GM04503 (cell line): ENCODE measurements around the gene PPP1R12B.
A peak's percentile ranks its signal among the peaks of the same experiment; 100 is the strongest.
"Not testable (repeated sequence)": the region's sequence is repeated elsewhere in the genome, so short reads cannot be mapped to it uniquely, and the experiment has no call there.

Experiments
- DNase-seq: peaks from one replicate; pipeline ENCODE4 v3.0.0-alpha.2; 2012; ENCODE audit warnings: low read depth

PPP1R12B gene

GRCh38 chr1:202561726-202562443, 213.4 kb downstream of the PPP1R12B start:
- no peak for DNase-seq

- no peak for DNase-seq
Measured at GRCh38 chr1:202562444-202563060, 214.1 kb downstream of the PPP1R12B start.

GRCh38 chr1:202563818-202564217, 215.3 kb downstream of the PPP1R12B start:
- DNase-seq = no peak

GRCh38 chr1:202564958-202565495, 216.5 kb downstream of the PPP1R12B start:
- no peak for DNase-seq

- no peak for DNase-seq
Measured at GRCh38 chr1:202565890-202566602, 217.5 kb downstream of the PPP1R12B start.

- DNase-seq = peak; percentile 65
Measured at GRCh38 chr1:202567738-202568137, 219.2 kb downstream of the PPP1R12B start.

- DNase-seq = no peak
Measured at GRCh38 chr1:202568410-202568809, 219.9 kb downstream of the PPP1R12B start.

GRCh38 chr1:202568826-202569225, 220.3 kb downstream of the PPP1R12B start:
- DNase-seq = no peak

- no peak for DNase-seq
Measured at GRCh38 chr1:202569393-202570322, 221.2 kb downstream of the PPP1R12B start.

GRCh38 chr1:202571719-202572339, 223.3 kb downstream of the PPP1R12B start:
- DNase-seq = no peak

- no peak for DNase-seq
Measured at GRCh38 chr1:202572867-202573266, 224.4 kb downstream of the PPP1R12B start.

GRCh38 chr1:202575918-202576653, 227.6 kb downstream of the PPP1R12B start:
- DNase-seq = no peak

GRCh38 chr1:202576816-202577215, 228.3 kb downstream of the PPP1R12B start:
- peak; percentile 79 for DNase-seq

- DNase-seq = no peak
Measured at GRCh38 chr1:202577381-202577780, 228.9 kb downstream of the PPP1R12B start.

- DNase-seq = no peak
Measured at GRCh38 chr1:202578001-202578504, 229.6 kb downstream of the PPP1R12B start.

- DNase-seq = no peak
Measured at GRCh38 chr1:202578565-202578964, 230.1 kb downstream of the PPP1R12B start.

- DNase-seq = peak; percentile 76
Measured at GRCh38 chr1:202579806-202580205, 231.3 kb downstream of the PPP1R12B start.

GRCh38 chr1:202580619-202581018, 232.1 kb downstream of the PPP1R12B start:
- no peak for DNase-seq

- DNase-seq = not testable (repeated sequence)
Measured at GRCh38 chr1:202582350-202582749, 233.9 kb downstream of the PPP1R12B start.
